OCI-LY7 (cell line): ENCODE measurements around the gene GGTA1.

Source experiments
- EZH2phosphoT487 ChIP-seq: fragments of 200-600 bp; sonication (generic); IDR thresholded peaks from 2 replicates; pipeline ENCODE4 v1.6.1; 2018; ENCODE audit warnings: low read depth, borderline replicate concordance, mild to moderate bottlenecking, mixed run types, antibody characterized with exemption, low read length, moderate library complexity, mixed read lengths
- TF ChIP-seq, protein P1 (sequence below): fragments of 200-600 bp; sonication (generic); conservative IDR thresholded peaks from 2 replicates; pipeline ENCODE4 v1.5.1; 2014; ENCODE audit warnings: mild to moderate bottlenecking, antibody characterized with exemption, low read length, moderate library complexity, mixed read lengths

DNA sequence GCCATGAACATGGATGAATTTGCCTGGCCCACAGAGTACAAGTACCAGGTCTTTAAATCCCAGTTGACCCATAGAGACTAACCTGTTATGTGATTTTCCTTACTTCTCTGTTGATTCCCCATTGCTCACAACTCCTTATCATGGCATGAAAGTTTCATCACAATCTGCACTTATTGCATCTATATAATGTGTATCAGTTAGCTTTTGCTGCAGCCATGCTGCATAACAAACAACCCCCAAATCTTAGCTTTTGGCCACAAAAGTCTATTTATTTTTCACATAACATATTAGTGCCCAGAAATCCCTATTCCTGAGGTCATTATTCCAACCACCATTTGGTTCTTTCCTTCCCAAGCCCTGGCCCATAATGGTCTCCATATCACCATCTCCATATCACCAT lies 3.7 kb downstream of the GGTA1 start:
- TF ChIP-seq EZH2phosphoT487: no peak
- TF ChIP-seq, protein P1, sequence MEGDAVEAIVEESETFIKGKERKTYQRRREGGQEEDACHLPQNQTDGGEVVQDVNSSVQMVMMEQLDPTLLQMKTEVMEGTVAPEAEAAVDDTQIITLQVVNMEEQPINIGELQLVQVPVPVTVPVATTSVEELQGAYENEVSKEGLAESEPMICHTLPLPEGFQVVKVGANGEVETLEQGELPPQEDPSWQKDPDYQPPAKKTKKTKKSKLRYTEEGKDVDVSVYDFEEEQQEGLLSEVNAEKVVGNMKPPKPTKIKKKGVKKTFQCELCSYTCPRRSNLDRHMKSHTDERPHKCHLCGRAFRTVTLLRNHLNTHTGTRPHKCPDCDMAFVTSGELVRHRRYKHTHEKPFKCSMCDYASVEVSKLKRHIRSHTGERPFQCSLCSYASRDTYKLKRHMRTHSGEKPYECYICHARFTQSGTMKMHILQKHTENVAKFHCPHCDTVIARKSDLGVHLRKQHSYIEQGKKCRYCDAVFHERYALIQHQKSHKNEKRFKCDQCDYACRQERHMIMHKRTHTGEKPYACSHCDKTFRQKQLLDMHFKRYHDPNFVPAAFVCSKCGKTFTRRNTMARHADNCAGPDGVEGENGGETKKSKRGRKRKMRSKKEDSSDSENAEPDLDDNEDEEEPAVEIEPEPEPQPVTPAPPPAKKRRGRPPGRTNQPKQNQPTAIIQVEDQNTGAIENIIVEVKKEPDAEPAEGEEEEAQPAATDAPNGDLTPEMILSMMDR: no peak
